Keratinocyte (primary cell): ENCODE measurements around the gene BBS1.

Experiments used
- EZH2 ChIP-seq: IDR thresholded peaks from one replicate; pipeline ENCODE4 v1.6.1; 2012; ENCODE audit warnings: inconsistent platforms, mild to moderate bottlenecking, low read length, moderate library complexity
- TF ChIP-seq, protein P1 (sequence below), 3 experiments: IDR thresholded peaks in 1 of 3; conservative IDR thresholded peaks in 1 of 3; optimal IDR thresholded peaks in 1 of 3; 2 replicates in 2 of 3; 3 replicates in 1 of 3; pipeline versions ENCODE3 to v1.5.1; 2011; ENCODE audit warnings: low read length in 3 of 3, mild to moderate bottlenecking in 3 of 3, moderate library complexity in 2 of 3, control low read depth in 1 of 3, inconsistent platforms in 1 of 3; ENCODE audit not compliant: insufficient read depth in 2 of 3; ENCODE audit errors: extremely low read depth in 1 of 3

DNA sequence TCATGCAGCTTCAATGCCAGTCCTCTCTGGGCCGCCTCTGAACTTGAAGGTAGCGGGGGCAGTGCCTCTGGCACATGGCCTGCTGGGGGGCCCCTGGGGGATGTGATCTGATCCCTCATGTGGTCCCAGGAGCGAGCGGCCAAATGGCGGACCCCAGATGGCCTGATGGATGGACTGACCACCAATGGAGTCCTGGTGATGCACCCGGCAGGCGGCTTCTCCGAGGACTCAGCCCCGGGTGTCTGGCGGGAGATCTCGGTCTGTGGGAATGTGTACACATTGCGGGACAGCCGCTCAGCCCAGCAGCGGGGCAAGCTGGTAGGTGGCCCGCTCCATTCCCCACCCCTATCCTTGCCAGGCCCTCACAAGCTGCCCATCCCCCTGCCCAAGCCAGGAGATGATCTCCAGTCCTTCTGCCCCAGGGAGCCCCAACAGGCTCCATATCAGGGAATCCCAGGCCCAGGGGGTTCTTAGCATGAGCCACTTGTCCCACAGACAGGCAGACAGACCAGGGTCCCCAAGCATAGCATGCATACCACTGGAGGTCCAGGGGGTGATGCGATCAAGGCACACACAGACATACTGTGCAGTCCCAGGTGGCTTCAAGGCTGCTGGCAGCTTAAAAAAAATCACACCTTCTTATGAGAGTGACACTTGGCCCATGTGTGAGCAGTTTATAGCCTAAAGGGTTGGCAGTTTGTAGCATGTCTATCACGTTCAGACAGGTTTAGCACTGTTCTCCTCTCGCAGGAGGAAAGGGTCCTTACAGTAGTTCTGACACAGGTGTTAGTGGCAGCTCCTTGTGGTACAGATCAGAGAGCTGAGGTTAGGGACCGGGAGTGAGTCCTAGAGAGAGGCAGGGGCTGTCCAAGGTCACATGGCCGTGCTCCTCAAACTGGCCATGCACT is 36.6 kb upstream of the BBS1 start:
- TF ChIP-seq, protein P1, sequence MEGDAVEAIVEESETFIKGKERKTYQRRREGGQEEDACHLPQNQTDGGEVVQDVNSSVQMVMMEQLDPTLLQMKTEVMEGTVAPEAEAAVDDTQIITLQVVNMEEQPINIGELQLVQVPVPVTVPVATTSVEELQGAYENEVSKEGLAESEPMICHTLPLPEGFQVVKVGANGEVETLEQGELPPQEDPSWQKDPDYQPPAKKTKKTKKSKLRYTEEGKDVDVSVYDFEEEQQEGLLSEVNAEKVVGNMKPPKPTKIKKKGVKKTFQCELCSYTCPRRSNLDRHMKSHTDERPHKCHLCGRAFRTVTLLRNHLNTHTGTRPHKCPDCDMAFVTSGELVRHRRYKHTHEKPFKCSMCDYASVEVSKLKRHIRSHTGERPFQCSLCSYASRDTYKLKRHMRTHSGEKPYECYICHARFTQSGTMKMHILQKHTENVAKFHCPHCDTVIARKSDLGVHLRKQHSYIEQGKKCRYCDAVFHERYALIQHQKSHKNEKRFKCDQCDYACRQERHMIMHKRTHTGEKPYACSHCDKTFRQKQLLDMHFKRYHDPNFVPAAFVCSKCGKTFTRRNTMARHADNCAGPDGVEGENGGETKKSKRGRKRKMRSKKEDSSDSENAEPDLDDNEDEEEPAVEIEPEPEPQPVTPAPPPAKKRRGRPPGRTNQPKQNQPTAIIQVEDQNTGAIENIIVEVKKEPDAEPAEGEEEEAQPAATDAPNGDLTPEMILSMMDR (optimal IDR thresholded peaks at IDR 0.05 in 1 of 3, IDR thresholded peaks at IDR 0.05 in 1 of 3, conservative IDR thresholded peaks at IDR 0.05 in 1 of 3; ENCODE audit: extremely low read depth in 1 of 3, insufficient read depth in 2 of 3, low read length in 3 of 3): no peak
- no peak for TF ChIP-seq EZH2
